Smooth muscle cell (in vitro differentiated cells): ENCODE measurements around the gene C8A. TPM values are rescaled to one million over a fixed set of nuclear protein-coding genes. Genes with fewer than 3 reads are reported as not detected.

Source experiments
- DNase-seq: peaks from one replicate; lab custom pipeline; 2025; ENCODE audit not compliant: unreplicated experiment; lab: John Stamatoyannopoulos, UW
- H2AFZ ChIP-seq: fragments of 200-600 bp; sonication (generic); 2 replicates; pipeline ENCODE4 v1.6.0; 2016; ENCODE audit warnings: antibody characterized with exemption, low read depth, mild to moderate bottlenecking
- H3F3A ChIP-seq: fragments of 200-600 bp; sonication (generic); 2 replicates; pipeline ENCODE4 v1.6.0; 2017; ENCODE audit warnings: antibody characterized with exemption, low read depth
- H3K27ac ChIP-seq: fragments of 200-600 bp; sonication (generic); 2 replicates; pipeline ENCODE4 v1.5.1; 2016; ENCODE audit warnings: low read depth, mild to moderate bottlenecking
- H3K27me3 ChIP-seq: fragments of 200-600 bp; sonication (generic); 2 replicates; pipeline ENCODE4 v1.6.1; 2016; ENCODE audit warnings: low read depth, mild to moderate bottlenecking
- H3K36me3 ChIP-seq: fragments of 200-600 bp; sonication (generic); 2 replicates; pipeline ENCODE4 v1.5.1; 2016; ENCODE audit warnings: low read depth
- H3K4me1 ChIP-seq: fragments of 200-600 bp; sonication (generic); 2 replicates; pipeline ENCODE4 v1.5.1; 2016; ENCODE audit warnings: low read depth
- H3K4me2 ChIP-seq: fragments of 200-600 bp; sonication (generic); 2 replicates; pipeline ENCODE4 v1.6.0; 2016; ENCODE audit warnings: mild to moderate bottlenecking
- H3K4me3 ChIP-seq: fragments of 200-600 bp; sonication (generic); 2 replicates; pipeline ENCODE4 v1.5.1; 2016; ENCODE audit warnings: mild to moderate bottlenecking
- H3K79me2 ChIP-seq: fragments of 200-600 bp; sonication (generic); 2 replicates; pipeline ENCODE4 v1.6.0; 2016; ENCODE audit warnings: low read depth, mild to moderate bottlenecking
- H3K9ac ChIP-seq: fragments of 200-600 bp; sonication (generic); 2 replicates; pipeline ENCODE4 v1.6.0; 2016; ENCODE audit warnings: low read depth
- H3K9me3 ChIP-seq: fragments of 200-600 bp; sonication (generic); replicated peaks from 2 replicates; pipeline ENCODE4 v1.5.1; 2016; ENCODE audit warnings: low read depth
- H4K20me1 ChIP-seq: fragments of 200-600 bp; sonication (generic); 2 replicates; pipeline ENCODE4 v1.6.0; 2016; ENCODE audit warnings: low read depth
- WGBS: methylation state at CpG from one replicate; pipeline ENCODE4 v1.1.7; 2016; ENCODE audit warnings: low lambda C conversion rate; 5-methylcytosine and 5-hydroxymethylcytosine counted together
- polyA plus RNA-seq: library from polyadenylated mRNA; unstranded; fragments of >200 nt; fragmentation: Nextera tagmentation; extraction: Ambion mirVana; gene quantifications from 2 replicates; pipeline ENCODE4 v1.2.1, GENCODE V29; 2016
- total RNA-seq: library from RNA; depleted of rRNA; stranded (reverse); fragments of >200 nt; gene quantifications from 2 replicates; pipeline ENCODE4 v1.2.3, GENCODE V29; 2014
- TF ChIP-seq, protein P1 (sequence below): fragments of 200-600 bp; sonication (generic); IDR thresholded peaks from 2 replicates; pipeline ENCODE4 v1.5.1; 2017; ENCODE audit warnings: borderline replicate concordance, mild to moderate bottlenecking, antibody characterized with exemption; ENCODE audit not compliant: insufficient read depth, poor library complexity, severe bottlenecking

Gene C8A
- total and polyA plus RNA-seq, 2 experiments from 2014 or later = not detected

DNA sequence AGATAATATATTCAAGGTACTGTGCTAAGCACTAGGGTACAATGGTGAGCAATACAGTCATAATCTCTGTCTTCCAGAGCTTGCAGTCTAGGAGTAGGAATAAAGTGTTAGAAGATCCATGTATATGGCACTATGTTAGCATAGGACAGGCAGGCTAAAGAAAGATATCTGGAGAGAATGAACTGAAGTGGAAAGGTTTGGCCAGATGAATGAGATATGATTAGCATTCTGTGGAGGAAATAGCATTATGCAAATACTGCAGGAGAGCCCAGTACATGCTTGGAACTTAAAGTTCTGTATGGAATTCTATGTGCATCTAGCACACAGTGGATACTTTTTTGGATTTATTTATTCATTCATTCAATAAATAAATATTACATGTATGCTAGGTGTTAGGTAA lies 4.7 kb downstream of the C8A start:
- Histone ChIP-seq H3K79me2 (no peaks in the 10 kb centered on the region), H4K20me1 (no peaks in the 10 kb centered on the region), H3K4me3 (no peak overlapping the region), H3K27me3 (no peaks in the 10 kb centered on the region), H3K27ac (no peak overlapping the region), H3K9me3 (no peaks in the 10 kb centered on the region), H3F3A (no peaks in the 10 kb centered on the region), H3K4me2 (no peak overlapping the region), H3K36me3 (no peaks in the 10 kb centered on the region), H3K4me1 (no peaks in the 10 kb centered on the region), H3K9ac (no peak overlapping the region), H2AFZ (no peak overlapping the region)
- TF ChIP-seq, protein P1, sequence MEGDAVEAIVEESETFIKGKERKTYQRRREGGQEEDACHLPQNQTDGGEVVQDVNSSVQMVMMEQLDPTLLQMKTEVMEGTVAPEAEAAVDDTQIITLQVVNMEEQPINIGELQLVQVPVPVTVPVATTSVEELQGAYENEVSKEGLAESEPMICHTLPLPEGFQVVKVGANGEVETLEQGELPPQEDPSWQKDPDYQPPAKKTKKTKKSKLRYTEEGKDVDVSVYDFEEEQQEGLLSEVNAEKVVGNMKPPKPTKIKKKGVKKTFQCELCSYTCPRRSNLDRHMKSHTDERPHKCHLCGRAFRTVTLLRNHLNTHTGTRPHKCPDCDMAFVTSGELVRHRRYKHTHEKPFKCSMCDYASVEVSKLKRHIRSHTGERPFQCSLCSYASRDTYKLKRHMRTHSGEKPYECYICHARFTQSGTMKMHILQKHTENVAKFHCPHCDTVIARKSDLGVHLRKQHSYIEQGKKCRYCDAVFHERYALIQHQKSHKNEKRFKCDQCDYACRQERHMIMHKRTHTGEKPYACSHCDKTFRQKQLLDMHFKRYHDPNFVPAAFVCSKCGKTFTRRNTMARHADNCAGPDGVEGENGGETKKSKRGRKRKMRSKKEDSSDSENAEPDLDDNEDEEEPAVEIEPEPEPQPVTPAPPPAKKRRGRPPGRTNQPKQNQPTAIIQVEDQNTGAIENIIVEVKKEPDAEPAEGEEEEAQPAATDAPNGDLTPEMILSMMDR = no peak
- no peak for DNase-seq

DNA sequence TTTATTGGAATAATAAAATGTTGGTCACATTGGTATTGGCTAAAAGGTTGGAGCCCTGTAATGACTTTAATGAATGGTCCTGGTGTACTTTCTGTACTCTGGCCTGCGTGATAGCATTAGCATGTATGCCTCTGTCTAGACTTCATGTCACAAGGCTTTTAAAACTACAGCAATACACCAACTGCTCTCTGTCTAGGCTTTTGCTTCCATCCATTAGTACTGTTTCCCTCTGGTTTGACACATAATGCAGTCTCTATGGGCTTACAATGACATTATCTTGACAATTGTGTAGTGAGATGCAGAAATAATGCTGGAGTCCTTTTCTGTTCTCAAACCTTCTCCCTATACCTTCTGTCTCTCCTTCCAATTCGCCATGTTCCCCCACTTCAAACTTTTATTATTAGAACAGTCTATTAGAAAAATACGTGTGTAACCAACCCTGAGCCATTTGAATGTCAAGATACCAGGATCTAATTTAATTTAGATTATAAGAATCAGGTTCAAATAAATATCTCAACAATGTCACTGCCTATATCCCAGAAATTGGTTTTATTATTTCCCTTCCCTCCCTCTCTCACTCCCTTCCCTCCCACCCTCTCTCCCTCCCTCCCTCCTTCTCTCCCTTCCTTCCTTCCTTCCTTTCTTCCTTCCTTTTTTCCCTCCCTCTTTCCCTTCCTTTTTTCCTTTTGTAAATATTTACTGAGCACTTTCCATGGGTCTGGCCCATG lies 8.8 kb downstream of the C8A start:
- Histone ChIP-seq H2AFZ (no peak overlapping the region), H3K9ac (no peak overlapping the region), H3K4me3 (no peak overlapping the region), H3K27me3 (no peaks in the 10 kb centered on the region), H3K4me2 (no peak overlapping the region), H3K9me3 (no peaks in the 10 kb centered on the region), H3K79me2 (no peaks in the 10 kb centered on the region), H3F3A (no peaks in the 10 kb centered on the region), H3K27ac (no peak overlapping the region), H3K36me3 (no peaks in the 10 kb centered on the region), H3K4me1 (peaks cover 7% of the 10 kb centered on the region), H4K20me1 (no peaks in the 10 kb centered on the region)
- WGBS = 87% methylated on average over 3 of the region's 3 CpGs
- TF ChIP-seq, protein P1 = no peak
- DNase-seq = no peak

DNA sequence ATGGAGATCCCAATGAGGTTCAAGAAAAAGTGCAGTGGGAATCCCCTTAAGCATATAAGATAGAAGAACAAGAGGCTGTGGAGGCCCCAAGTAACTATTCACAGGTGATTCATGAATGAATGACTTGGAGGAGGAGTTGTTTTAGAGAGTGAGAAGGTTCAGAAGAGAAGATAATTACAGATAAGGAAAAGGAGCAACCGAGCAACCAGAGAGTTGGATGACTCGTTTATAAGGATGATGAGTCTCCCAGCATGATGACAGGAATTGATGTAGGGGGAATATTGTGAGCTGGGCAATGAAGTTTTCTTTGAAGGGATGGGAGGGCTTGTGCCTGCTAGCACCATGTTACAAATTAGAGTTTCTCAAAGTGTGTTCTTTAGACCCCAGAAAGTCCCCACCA lies 9.8 kb downstream of the C8A start:
- WGBS = 44% methylated on average over 2 of the region's 2 CpGs
- Histone ChIP-seq H3K27me3 (no peaks in the 10 kb centered on the region), H3K36me3 (no peaks in the 10 kb centered on the region), H4K20me1 (no peaks in the 10 kb centered on the region), H3K4me1 (peaks cover 7% of the 10 kb centered on the region), H3K27ac (no peak overlapping the region), H3F3A (no peaks in the 10 kb centered on the region), H3K9me3 (no peaks in the 10 kb centered on the region), H3K4me3 (no peak overlapping the region), H3K4me2 (no peak overlapping the region), H2AFZ (no peak overlapping the region), H3K79me2 (no peaks in the 10 kb centered on the region), H3K9ac (no peak overlapping the region)
- DNase-seq = no peak
- TF ChIP-seq, protein P1 = no peak

DNA sequence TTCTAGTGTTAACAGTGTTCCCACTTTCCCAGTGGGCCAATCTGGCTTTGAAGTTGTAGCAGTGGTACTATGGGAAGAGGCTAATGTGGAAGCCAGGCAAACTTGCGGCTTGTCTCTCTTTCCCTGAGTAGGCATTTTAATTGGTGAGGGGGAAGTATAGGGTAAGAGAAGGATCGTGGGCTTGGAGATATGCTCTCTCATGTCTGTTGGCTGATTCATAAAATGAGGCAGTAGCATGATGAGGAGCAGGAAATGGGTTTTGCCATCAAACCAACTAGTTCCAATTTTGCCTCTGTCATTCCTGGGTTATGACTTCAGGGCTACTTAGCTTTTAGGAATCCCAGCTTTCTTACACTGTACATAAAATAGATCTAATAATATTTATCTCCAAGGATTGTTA lies 12.1 kb downstream of the C8A start:
- no peak overlapping the region for H2AFZ ChIP-seq
- no peaks in the 10 kb centered on the region for H3K27me3 ChIP-seq
- peaks cover 7% of the 10 kb centered on the region for H3K4me1 ChIP-seq
- no peaks in the 10 kb centered on the region for H3K9me3 ChIP-seq
- TF ChIP-seq, protein P1 = no peak
- H3F3A ChIP-seq = no peaks in the 10 kb centered on the region
- H3K9ac ChIP-seq = no peak overlapping the region
- no peak overlapping the region for H3K4me3 ChIP-seq
- no peak for DNase-seq
- H3K4me2 ChIP-seq = peak overlapping the region; percentile 22
- no peaks in the 10 kb centered on the region for H3K79me2 ChIP-seq
- H4K20me1 ChIP-seq = no peaks in the 10 kb centered on the region
- peak overlapping the region; percentile 82 for H3K27ac ChIP-seq
- no peaks in the 10 kb centered on the region for H3K36me3 ChIP-seq
- 23% methylated on average over 2 of the region's 2 CpGs for WGBS
